HCT116 (cell line): Measurements from ENCODE around the gene LMNTD1. TPM values are rescaled to one million over a fixed set of nuclear protein-coding genes. Genes with fewer than 3 reads are reported as not detected.

ENCODE experiments used
- ATAC-seq: fragments of 200-7000 bp; cut with Tn5 transposase; 2 replicates; pipeline ENCODE4 v1.9.1; 2020; ENCODE audit warnings: mild to moderate bottlenecking, moderate library complexity
- BruUV-seq: library from RNA; stranded (reverse); fragments of 400-500 nt; replicated peaks from 2 replicates; lab custom pipeline; 2021; lab: Mats Ljungman, UMichigan
- CTCF ChIA-PET: fragments of 300-600 bp; sonication (Branson Sonifier 250); formaldehyde crosslinking; loops from one replicate; lab custom pipeline; 2021; ENCODE audit warnings: antibody characterized with exemption; lab: Charles Lee
- POLR2A ChIA-PET: fragments of 300-600, 350-600 bp; sonication (Branson Sonifier 250); formaldehyde crosslinking; loops from one replicate; lab custom pipeline; 2021; ENCODE audit warnings: antibody characterized with exemption; lab: Charles Lee
- RAD21 ChIA-PET, 2 experiments: fragments of 300-600 bp; sonication (Branson Sonifier 250); formaldehyde crosslinking; loops; one replicate each; lab custom pipeline; 2023; ENCODE audit warnings: low total read pairs in 2 of 2; ENCODE audit not compliant: uncharacterized antibody in 2 of 2, unreplicated experiment in 2 of 2, low non-redundant PET in 1 of 2; lab: Charles Lee
- DNase-seq: peaks from one replicate; pipeline ENCODE4 v3.0.0-alpha.2; 2010; ENCODE audit warnings: low read depth, low spot score
- H2AFZ ChIP-seq: fragments of 200-600 bp; shearing (Covaris generic), sonication (generic); 2 replicates; pipeline ENCODE4 v1.6.1; 2017; ENCODE audit warnings: low read depth, mixed run types, mixed read lengths, antibody characterized with exemption, low read length; ENCODE audit not compliant: poor library complexity, severe bottlenecking
- H3K27ac ChIP-seq: 2 replicates; pipeline ENCODE4 v1.5.1; 2012; ENCODE audit warnings: low read depth, low read length
- H3K27me3 ChIP-seq: fragments of 200-600 bp; sonication (generic); 2 replicates; pipeline ENCODE4 v1.6.1; 2016; ENCODE audit warnings: mixed run types, low read length, mixed read lengths; ENCODE audit not compliant: insufficient read depth
- H3K36me3 ChIP-seq, 2 experiments: fragments of 200-500 bp in 1 of 2; fragments of 200-600 bp in 1 of 2; sonication (Bioruptor generic) in 1 of 2; sonication (generic) in 1 of 2; 2 replicates each; pipeline versions ENCODE4 v1.5.1 to v1.6.1; 2014 to 2016; ENCODE audit warnings: low read length in 2 of 2, inconsistent platforms in 1 of 2, mixed read lengths in 1 of 2, mixed run types in 1 of 2; ENCODE audit not compliant: insufficient read depth in 2 of 2, control insufficient read depth in 1 of 2
- H3K4me1 ChIP-seq, 2 experiments: fragments of 200-600 bp in 1 of 2; sonication (generic) in 1 of 2; 2 replicates each; pipeline versions ENCODE4 v1.5.1 to v1.6.1; 2012 to 2017; ENCODE audit warnings: low read length in 2 of 2, inconsistent platforms in 1 of 2, mild to moderate bottlenecking in 1 of 2, mixed read lengths in 1 of 2, mixed run types in 1 of 2, moderate library complexity in 1 of 2; ENCODE audit not compliant: insufficient read depth in 2 of 2, control insufficient read depth in 1 of 2
- H3K4me2 ChIP-seq: fragments of 200-600 bp; sonication (generic); 2 replicates; pipeline ENCODE4 v1.6.1; 2017; ENCODE audit warnings: mixed run types, low read length, mixed read lengths
- H3K4me3 ChIP-seq, 2 experiments: fragments of 200-600 bp in 1 of 2; sonication (generic) in 1 of 2; replicated peaks in 1 of 2; 2 replicates each; pipeline ENCODE4 v1.5.1; 2011 to 2016; ENCODE audit warnings: low read length in 2 of 2, control low read depth in 1 of 2, low read depth in 1 of 2, mild to moderate bottlenecking in 1 of 2, mixed read lengths in 1 of 2, mixed run types in 1 of 2
- H3K79me2 ChIP-seq: fragments of 200-600 bp; sonication (generic); 2 replicates; pipeline ENCODE4 v1.6.1; 2017; ENCODE audit warnings: mild to moderate bottlenecking, mixed run types, low read length, moderate library complexity, mixed read lengths; ENCODE audit not compliant: insufficient read depth
- H3K9ac ChIP-seq: fragments of 200-600 bp; sonication (generic); 2 replicates; pipeline ENCODE4 v1.6.1; 2016; ENCODE audit warnings: low read length, mixed read lengths
- H3K9me2 ChIP-seq: fragments of 200-600 bp; sonication (generic), shearing (Covaris generic); 2 replicates; pipeline ENCODE4 v1.6.1; 2017; ENCODE audit warnings: mixed run types, mild to moderate bottlenecking, moderate library complexity; ENCODE audit not compliant: insufficient read depth
- H3K9me3 ChIP-seq, 2 experiments: fragments of 200-500 bp in 1 of 2; fragments of 200-600 bp in 1 of 2; sonication (Bioruptor generic) in 1 of 2; sonication (generic) in 1 of 2; 2 replicates each; pipeline ENCODE4 v1.6.1; 2014 to 2017; ENCODE audit warnings: low read length in 2 of 2, mixed read lengths in 2 of 2, inconsistent platforms in 1 of 2, low read depth in 1 of 2, mild to moderate bottlenecking in 1 of 2, mixed run types in 1 of 2, moderate library complexity in 1 of 2; ENCODE audit not compliant: control insufficient read depth in 1 of 2, insufficient read depth in 1 of 2
- H4K20me1 ChIP-seq: fragments of 200-600 bp; sonication (generic), shearing (Covaris generic); 2 replicates; pipeline ENCODE4 v1.6.1; 2017; ENCODE audit warnings: mixed run types, mild to moderate bottlenecking, moderate library complexity; ENCODE audit not compliant: insufficient read depth
- CBX3 ChIP-seq: IDR thresholded peaks from 2 replicates; pipeline ENCODE4 v1.6.1; 2012; ENCODE audit warnings: low read depth
- CEBPB ChIP-seq: IDR thresholded peaks from 2 replicates; pipeline ENCODE4 v1.6.1; 2012; ENCODE audit warnings: low read depth
- EGR1 ChIP-seq: IDR thresholded peaks from 2 replicates; pipeline ENCODE4 v1.6.1; 2012; ENCODE audit warnings: low read depth
- ELF1 ChIP-seq: IDR thresholded peaks from 2 replicates; pipeline ENCODE4 v1.6.1; 2012; ENCODE audit warnings: low read depth, borderline replicate concordance
- EZH2 ChIP-seq: fragments of 200-600 bp; sonication (generic); IDR thresholded peaks from 2 replicates; pipeline ENCODE4 v1.6.1; 2017; ENCODE audit warnings: antibody characterized with exemption, mixed run types
- EZH2phosphoT487 ChIP-seq: fragments of 200-600 bp; IDR thresholded peaks from 2 replicates; pipeline ENCODE4 v1.6.1; 2018; ENCODE audit warnings: antibody characterized with exemption, borderline replicate concordance
- FOSL1 ChIP-seq: IDR thresholded peaks from 2 replicates; pipeline ENCODE4 v1.6.1; 2012; ENCODE audit warnings: low read depth
- JUND ChIP-seq: IDR thresholded peaks from 2 replicates; pipeline ENCODE4 v1.6.1; 2012
- MAX ChIP-seq: IDR thresholded peaks from 2 replicates; pipeline ENCODE4 v1.6.1; 2012
- POLR2A ChIP-seq: IDR thresholded peaks from 2 replicates; pipeline ENCODE4 v1.7.0; 2011; ENCODE audit warnings: borderline replicate concordance; ENCODE audit not compliant: insufficient read depth, insufficient read length; ENCODE audit errors: extremely low read depth
- POLR2AphosphoS5 ChIP-seq: IDR thresholded peaks from 2 replicates; pipeline ENCODE4 v1.6.1; 2011; ENCODE audit warnings: mild to moderate bottlenecking, low read depth, low read length, moderate library complexity
- RAD21 ChIP-seq: IDR thresholded peaks from 2 replicates; pipeline ENCODE4 v1.6.1; 2012; ENCODE audit warnings: low read depth, mild to moderate bottlenecking
- REST ChIP-seq: IDR thresholded peaks from 2 replicates; pipeline ENCODE4 v1.6.1; 2012; ENCODE audit warnings: low read depth
- SIN3A ChIP-seq: IDR thresholded peaks from 2 replicates; pipeline ENCODE4 v1.6.1; 2012; ENCODE audit warnings: low read depth
- SP1 ChIP-seq: IDR thresholded peaks from 2 replicates; pipeline ENCODE4 v1.6.1; 2012; ENCODE audit warnings: low read depth
- TCF7L2 ChIP-seq: IDR thresholded peaks from 2 replicates; pipeline ENCODE4 v1.7.0; 2011; ENCODE audit warnings: borderline replicate concordance, inconsistent platforms; ENCODE audit not compliant: insufficient read depth, insufficient read length; ENCODE audit errors: extremely low read depth
- YY1 ChIP-seq: IDR thresholded peaks from 2 replicates; pipeline ENCODE4 v1.6.1; 2011; ENCODE audit warnings: low read length, low read depth, moderate library complexity, mild to moderate bottlenecking; ENCODE audit not compliant: insufficient replicate concordance; ENCODE audit errors: extremely low read depth
- ZFX ChIP-seq: fragments of 450-650 bp; IDR thresholded peaks from 2 replicates; pipeline ENCODE4 v1.6.1; 2017
- ZNF274 ChIP-seq: fragments of 200-500 bp; sonication (Bioruptor generic); IDR thresholded peaks from 2 replicates; pipeline ENCODE4 v1.6.1; 2014; ENCODE audit warnings: mild to moderate bottlenecking, low read depth, low read length, inconsistent platforms
- intact Hi-C: fragments of 100-400 bp; cut with micrococcal nuclease; formaldehyde crosslinking; loops from 2 replicates; pipeline ENCODE4 v1.10.0; 2022
- total RNA-seq: library from RNA; stranded (reverse); gene quantifications from one replicate; pipeline ENCODE4 v1.2.1, GENCODE V29; 2021; ENCODE audit not compliant: unreplicated experiment

Gene LMNTD1
- total RNA-seq, 1 experiment from 2014 or later: not detected

GRCh38 chr12:25524366-25524765 is 28.7 kb downstream of the LMNTD1 start:
- no TSS peak for BruUV-seq
- intact Hi-C loops: no loop called here
- Histone ChIP-seq H3K4me1 (no peaks in the 10 kb centered on the region), H2AFZ (no peak overlapping the region), H4K20me1 (no peaks in the 10 kb centered on the region), H3K79me2 (no peaks in the 10 kb centered on the region), H3K9me3 (no peaks in the 10 kb centered on the region)
- no peak for ATAC-seq
- TF ChIP-seq MAX (no peak), ELF1 (no peak), EZH2phosphoT487 (no peak), JUND (no peak), POLR2AphosphoS5 (no peak), FOSL1 (no peak), SIN3A (no peak), ZNF274 (no peak), TCF7L2 (no peak), CEBPB (no peak), EZH2 (no peak), RAD21 (no peak), CBX3 (no peak), REST (no peak), POLR2A (no peak), YY1 (no peak), EGR1 (no peak), ZFX (no peak), SP1 (no peak)
- TF ChIP-seq, all 23 proteins: peak for 0
- ChIA-PET RAD21 (no interaction called here), CTCF (no interaction called here), POLR2A (no interaction called here)
- Histone ChIP-seq H3K27me3 (no peaks in the 10 kb centered on the region), H3K36me3 (no peaks in the 10 kb centered on the region), H3K9ac (no peak overlapping the region), H3K27ac (no peak overlapping the region), H3K4me2 (no peak overlapping the region), H3K4me3 (no peak overlapping the region), H3K9me2 (no peaks in the 10 kb centered on the region)
- DNase-seq: no peak
